ENCODE data around the gene JAZF1.

The JAZF1 gene

GRCh38 chr7:27955011-27955410, 225.6 kb downstream of the JAZF1 start:
- DNase-seq (ENCODE audit: low read depth): no peak
- no peak for TF ChIP-seq CTCF (IDR thresholded peaks at IDR 0.05; ENCODE audit: low read depth, low read length, missing control alignments)
- no peak overlapping the region for H3K4me3 ChIP-seq (ENCODE audit: low read depth, low read length)

- DNase-seq (ENCODE audit: low read depth): no peak
- no peak overlapping the region for H3K4me3 ChIP-seq (ENCODE audit: low read depth, low read length)
- TF ChIP-seq CTCF (IDR thresholded peaks at IDR 0.05; ENCODE audit: low read depth, low read length, missing control alignments): no peak
These were observed 226.8 kb downstream of the JAZF1 start for GRCh38 chr7:27953777-27954176.

- no peak overlapping the region for H3K4me3 ChIP-seq (ENCODE audit: low read depth, low read length)
- TF ChIP-seq CTCF (IDR thresholded peaks at IDR 0.05; ENCODE audit: low read depth, low read length, missing control alignments): no peak
- DNase-seq (ENCODE audit: low read depth): no peak
These were observed 227.2 kb downstream of the JAZF1 start for GRCh38 chr7:27953361-27953760.

GRCh38 chr7:27952456-27953285, 227.9 kb downstream of the JAZF1 start:
- no peak for TF ChIP-seq CTCF (IDR thresholded peaks at IDR 0.05; ENCODE audit: low read depth, low read length, missing control alignments)
- no peak for DNase-seq (ENCODE audit: low read depth)
- H3K4me3 ChIP-seq (ENCODE audit: low read depth, low read length): no peak overlapping the region

GRCh38 chr7:27950123-27950522, 230.5 kb downstream of the JAZF1 start:
- DNase-seq (ENCODE audit: low read depth): no peak
- TF ChIP-seq CTCF (IDR thresholded peaks at IDR 0.05; ENCODE audit: low read depth, low read length, missing control alignments): no peak
- no peak overlapping the region for H3K4me3 ChIP-seq (ENCODE audit: low read depth, low read length)

- TF ChIP-seq CTCF (IDR thresholded peaks at IDR 0.05; ENCODE audit: low read depth, low read length, missing control alignments): no peak
- no peak overlapping the region for H3K4me3 ChIP-seq (ENCODE audit: low read depth, low read length)
- no peak for DNase-seq (ENCODE audit: low read depth)
These were observed 231.7 kb downstream of the JAZF1 start for GRCh38 chr7:27948861-27949260.
